Astrocyte (in vitro differentiated cells and primary cell): ENCODE measurements around the gene ISOC1.

Experiments used
- CTCF ChIP-seq: IDR thresholded peaks from 2 replicates; pipeline ENCODE4 v1.5.1; 2011; ENCODE audit warnings: low read depth, mild to moderate bottlenecking, inconsistent platforms, low read length, moderate library complexity; ENCODE audit not compliant: insufficient read depth
- EZH2 ChIP-seq: IDR thresholded peaks from 2 replicates; pipeline ENCODE4 v1.6.1; 2012; ENCODE audit warnings: mild to moderate bottlenecking, low read length, inconsistent platforms; ENCODE audit not compliant: insufficient read depth

GRCh38 chr5:129161830-129162229 lies 67.3 kb downstream of the ISOC1 start:
- TF ChIP-seq CTCF (no peak), EZH2 (no peak)
